GM18505 (cell line): ENCODE measurements around the gene TM9SF1.

ENCODE experiments used
- ATAC-seq: cut with Tn5 transposase; IDR thresholded peaks from one replicate; pipeline ENCODE4 v1.9.1; 2021; ENCODE audit not compliant: unreplicated experiment
- POLR2A ChIP-seq: IDR thresholded peaks from 4 replicates; pipeline ENCODE4 v1.6.1; 2011; ENCODE audit warnings: borderline replicate concordance; ENCODE audit not compliant: insufficient read depth, insufficient read length; ENCODE audit errors: extremely low read depth

TM9SF1 gene

DNA sequence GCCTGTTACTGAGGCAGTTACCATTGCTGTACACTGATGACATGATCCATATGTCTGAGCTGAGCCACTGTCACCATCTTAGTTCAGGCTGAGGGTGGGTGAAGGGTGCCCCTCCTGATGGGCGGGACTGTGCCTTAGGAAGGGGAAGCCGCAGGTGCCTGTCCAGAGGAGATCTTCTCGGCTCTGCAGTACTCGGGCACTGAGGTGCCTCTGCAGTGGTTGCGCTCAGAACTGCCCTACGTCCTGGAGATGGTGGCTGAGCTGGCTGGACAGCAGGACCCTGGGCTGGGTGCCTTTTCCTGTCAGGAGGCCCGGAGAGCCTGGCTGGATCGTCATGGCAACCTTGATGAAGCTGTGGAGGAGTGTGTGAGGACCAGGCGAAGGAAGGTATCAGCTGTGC, 44.2 kb downstream of the TM9SF1 start:
- no peak for ATAC-seq
- no peak for TF ChIP-seq POLR2A

DNA sequence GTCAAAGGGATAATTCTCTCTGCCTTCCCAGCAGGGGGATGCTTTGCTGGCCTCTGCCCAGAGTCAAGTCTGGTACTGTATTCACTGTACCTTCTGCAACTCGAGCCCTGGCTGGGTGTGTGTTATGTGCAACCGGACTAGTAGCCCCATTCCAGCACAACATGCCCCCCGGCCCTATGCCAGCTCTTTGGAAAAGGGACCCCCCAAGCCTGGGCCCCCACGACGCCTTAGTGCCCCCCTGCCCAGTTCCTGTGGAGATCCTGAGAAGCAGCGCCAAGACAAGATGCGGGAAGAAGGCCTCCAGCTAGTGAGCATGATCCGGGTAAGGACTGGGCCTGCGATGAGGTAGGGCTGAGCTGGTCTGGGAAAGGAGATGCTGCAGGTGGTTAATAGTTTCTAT, 44.7 kb downstream of the TM9SF1 start:
- no peak for TF ChIP-seq POLR2A
- ATAC-seq = no peak

- no peak for TF ChIP-seq POLR2A
- ATAC-seq = no peak
These were observed 45.2 kb downstream of the TM9SF1 start for GRCh38 chr14:24150061-24150460.

DNA sequence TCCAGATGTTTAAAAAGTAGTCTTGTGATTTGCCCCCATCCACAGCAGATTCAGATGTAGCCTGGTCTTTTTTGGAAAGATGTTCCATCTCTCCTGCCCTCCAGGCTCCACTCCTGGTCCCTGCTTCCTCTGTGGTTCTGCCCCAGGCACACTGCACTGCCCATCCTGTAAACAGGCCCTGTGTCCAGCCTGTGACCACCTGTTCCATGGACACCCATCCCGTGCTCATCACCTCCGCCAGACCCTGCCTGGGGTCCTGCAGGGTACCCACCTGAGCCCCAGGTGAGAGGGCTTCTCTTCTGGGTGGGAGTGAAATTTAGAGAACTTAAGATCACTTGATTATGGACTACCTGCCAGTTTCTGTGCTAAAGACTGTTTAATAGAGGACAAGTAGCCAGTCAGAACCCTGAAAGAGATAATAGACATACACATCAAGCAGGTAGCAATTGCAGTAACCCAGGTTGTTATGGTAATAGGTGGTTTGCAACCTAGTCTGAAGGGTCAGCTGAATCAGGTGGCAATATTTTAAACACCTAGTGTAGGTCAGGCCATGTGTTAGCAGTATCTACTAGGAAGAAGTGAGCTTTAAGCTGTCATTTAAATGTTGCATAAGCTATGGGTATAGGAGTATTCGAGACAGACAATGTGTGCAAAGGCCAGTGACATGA, 45.8 kb downstream of the TM9SF1 start:
- TF ChIP-seq POLR2A = no peak
- ATAC-seq = no peak

- no peak for ATAC-seq
- TF ChIP-seq POLR2A = peak; percentile 31
These were observed 47.3 kb downstream of the TM9SF1 start for GRCh38 chr14:24147761-24148428.

GRCh38 chr14:24146978-24147760, 48.1 kb downstream of the TM9SF1 start, which contains the start of gene RNF31:
TSS of gene RNF31 (plus strand) at chr14:24147498. CDS start at chr14:24147699, 201 bp downstream.
- peak; percentile 71 for TF ChIP-seq POLR2A

DNA sequence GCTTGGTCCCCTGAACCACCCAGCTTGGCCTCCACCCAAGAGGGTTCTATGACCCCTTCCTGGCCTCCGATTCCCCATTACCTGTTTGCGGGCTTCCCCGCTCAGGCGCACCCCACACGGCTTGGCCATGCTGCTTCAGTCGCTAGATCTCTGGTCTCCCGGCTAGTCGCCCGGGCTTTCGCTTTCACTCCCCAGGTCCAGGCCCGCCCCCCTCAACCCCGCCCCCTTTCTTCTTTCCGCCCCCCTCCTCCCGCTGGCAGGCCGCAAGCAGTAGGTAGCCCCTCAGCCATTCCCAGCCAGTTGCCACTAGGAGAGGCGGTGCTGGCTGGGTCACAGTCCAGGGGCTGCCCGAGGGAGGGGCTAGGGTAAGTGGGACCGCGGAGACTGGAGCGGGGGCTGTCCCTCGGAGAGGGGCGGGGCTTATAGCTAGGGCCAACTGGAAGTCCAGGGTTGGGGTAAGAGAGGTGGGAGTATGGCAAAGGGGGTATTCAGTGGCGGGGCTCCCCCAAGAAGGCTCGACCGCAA, 48.7 kb downstream of the TM9SF1 start, which contains the start of gene PSME2:
Gene PSME2 (minus strand): TSS at position 158 of the 525 bp plus-strand sequence. CDS start 29 bp downstream, at position 129.
- peak; percentile 61 for ATAC-seq
- peak; percentile 66 for TF ChIP-seq POLR2A

More at GRCh38 chr14:24146978-24147760, 48.1 kb downstream of the TM9SF1 start, which contains the start of gene RNF31:
- ATAC-seq = peak; percentile 75

DNA sequence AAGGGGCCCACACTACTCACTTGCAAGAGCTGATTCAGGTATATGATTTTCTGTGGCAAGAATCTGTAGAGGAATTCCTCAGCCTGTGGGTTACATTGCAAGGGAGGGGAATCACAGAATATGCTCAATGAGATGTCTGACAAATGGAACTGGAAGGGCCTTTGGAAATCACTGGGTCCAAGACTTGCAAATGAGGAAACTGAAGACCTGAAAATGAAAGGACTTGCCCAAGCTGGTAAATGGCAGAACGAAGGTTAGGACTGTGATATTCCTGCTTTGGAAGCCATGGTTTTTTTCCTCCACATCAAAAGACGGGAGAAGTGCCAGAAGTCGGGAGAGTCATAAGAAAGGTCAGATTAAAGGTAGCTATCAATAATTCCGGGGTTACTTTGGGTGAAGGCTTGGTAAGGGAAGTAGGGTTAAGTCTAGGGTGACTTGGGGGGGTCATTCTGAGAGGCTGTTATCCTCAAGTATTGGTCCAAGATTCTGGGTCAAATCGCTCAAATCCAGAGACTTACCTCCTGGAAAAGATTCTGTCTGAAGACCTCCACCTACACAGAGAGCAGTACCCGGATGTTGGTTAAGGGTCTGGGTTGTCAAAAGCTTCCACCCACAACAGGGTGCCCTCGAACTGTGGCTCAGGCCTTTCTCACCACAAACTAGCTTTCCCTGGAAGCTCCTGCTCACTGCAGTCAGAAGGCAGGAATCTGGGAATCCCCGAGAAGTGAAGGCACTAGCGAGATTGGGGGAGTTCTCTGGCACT, 49.4 kb downstream of the TM9SF1 start:
- no peak for TF ChIP-seq POLR2A
- no peak for ATAC-seq

- ATAC-seq = no peak
- no peak for TF ChIP-seq POLR2A
These were observed 50.0 kb downstream of the TM9SF1 start for GRCh38 chr14:24145219-24145618.

DNA sequence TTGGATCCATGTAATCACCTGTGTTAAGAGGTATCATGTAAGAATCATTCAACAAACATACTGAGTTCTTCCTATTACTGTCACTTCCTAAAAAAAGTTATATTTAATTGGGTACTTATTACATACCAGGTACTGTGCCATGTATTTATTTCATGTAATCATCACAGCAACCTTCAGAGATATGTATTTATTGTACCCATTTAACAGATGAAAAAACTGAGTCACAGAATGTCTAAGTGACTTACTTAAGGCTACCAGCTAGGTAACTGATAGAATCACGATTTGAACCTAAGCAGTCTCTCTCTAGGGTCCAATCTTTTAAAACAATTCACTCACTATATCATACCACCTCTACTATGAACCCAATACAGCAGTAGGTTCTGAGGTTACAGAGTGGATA, 50.8 kb downstream of the TM9SF1 start:
- TF ChIP-seq POLR2A = no peak

GRCh38 chr14:24143511-24143910, 51.7 kb downstream of the TM9SF1 start:
- TF ChIP-seq POLR2A = no peak
- no peak for ATAC-seq

More for the DNA sequence above, 50.8 kb downstream of the TM9SF1 start:
- no peak for ATAC-seq

GRCh38 chr14:24141097-24141880, 54.0 kb downstream of the TM9SF1 start, which contains the start of gene EMC9:
TSS of gene EMC9 (minus strand) at chr14:24141591. CDS start at chr14:24141304, 287 bp downstream.
- peak; percentile 97 for TF ChIP-seq POLR2A
- ATAC-seq = peak; percentile 83
